ENCODE measurements around the gene CCDC85C.
A peak's percentile ranks its signal among the peaks of the same experiment; 100 is the strongest.

Gene CCDC85C

DNA sequence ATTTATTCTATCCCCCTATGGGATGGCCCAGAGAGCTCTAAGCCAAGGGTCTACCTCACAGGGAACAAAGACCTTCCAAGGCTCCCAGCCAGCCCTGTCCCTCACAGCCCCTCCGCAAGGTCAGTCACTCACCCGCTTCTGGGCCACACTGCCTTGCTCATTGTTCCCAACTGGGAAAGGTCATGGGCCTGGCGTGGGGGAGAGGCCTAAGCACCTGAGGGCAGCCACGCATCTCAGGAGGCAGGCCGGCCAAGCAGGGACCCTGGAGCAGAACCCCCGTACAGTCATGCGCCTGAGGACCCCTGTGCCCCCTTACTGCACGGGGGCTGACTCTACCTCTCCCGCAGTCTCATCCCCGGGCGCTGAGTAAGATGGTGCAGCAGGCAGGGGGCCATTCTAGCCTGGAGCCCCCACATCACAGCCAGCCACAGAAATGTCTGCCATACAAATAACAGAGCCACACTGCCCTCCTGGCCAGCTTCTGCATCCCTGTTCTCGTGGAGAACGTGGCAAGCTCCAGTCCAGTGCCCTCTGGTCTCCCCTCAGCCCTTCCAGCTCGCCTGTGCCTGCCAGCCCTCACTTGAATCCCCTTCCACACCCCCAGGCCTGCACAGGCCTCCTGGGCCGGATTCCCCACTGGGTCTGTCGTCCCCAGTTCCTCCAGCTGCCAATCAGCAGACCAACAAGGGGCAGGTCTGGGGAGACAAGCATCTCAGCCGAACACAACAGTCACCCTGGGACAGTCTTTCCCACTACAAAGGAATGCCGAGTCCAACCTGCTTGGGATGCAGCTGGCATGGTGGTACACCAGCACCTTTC is 16.3 kb downstream of the CCDC85C start:
- no peak for DNase-seq

DNA sequence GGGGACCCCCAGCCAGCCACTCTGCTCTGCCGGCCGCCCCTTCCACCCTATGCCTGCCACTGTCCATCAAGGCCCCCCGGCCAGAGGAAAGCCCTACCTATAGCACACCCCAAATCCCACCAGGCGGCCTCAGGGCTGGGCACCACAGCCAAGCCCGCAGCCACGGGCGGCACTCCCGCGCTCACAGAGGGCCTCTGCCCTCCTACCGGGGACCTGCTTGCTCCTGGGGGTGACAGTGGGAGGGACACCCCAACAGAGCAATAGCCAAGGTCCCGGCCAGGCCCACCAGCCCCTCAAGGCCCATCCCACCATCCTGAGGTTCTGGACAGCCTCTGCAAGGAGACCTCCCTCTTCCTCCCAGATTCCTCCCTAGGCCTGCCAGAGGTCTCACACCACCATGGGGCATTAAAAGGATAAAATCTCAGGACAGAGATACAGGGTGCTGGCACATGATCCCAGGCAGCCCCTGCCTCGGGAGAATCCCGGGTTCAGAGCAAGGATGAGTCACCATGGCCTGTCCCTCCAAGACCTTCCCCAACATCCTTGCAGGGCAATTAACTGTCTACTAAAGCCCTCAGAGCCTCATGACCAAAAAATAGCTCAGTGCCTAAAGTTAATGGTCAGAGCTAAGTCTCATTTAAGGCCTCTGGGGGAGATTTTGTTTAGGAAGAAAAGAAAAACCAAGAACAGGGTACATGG is 17.1 kb downstream of the CCDC85C start:
- DNase-seq = no peak

DNA sequence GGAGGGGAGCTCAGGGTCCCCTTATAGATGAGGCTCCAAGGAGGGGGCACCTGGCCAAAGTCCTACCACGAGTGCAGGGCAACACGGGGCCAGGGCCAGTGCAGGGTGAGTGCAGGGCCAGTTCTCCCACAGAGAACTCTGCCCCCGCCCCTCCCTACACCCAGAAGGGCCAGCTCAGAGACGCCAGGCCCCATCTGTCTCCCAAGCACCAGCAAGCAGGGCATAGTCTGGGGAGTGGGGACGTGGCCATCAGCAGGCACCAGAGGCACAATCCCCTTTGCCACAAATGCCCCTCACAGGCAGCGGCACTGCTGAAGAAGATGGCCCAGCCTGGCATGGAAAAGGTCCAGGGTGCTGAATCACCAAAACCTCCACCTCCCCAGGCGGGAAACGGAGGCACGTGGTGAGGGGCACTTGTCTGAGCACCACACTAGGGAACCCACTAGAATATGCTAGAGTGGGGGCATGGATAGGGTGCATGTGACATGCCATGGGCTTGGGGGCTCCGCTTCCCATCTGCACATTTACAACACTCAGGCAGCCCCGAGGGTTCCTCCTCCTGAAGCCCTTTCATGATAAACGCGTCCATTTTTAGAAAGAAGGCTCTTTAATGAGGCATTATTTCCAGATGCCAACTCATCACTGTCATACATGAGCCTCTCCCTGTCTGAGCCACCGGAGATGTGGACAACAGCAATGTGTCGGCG is 17.8 kb downstream of the CCDC85C start:
- no peak for DNase-seq

DNA sequence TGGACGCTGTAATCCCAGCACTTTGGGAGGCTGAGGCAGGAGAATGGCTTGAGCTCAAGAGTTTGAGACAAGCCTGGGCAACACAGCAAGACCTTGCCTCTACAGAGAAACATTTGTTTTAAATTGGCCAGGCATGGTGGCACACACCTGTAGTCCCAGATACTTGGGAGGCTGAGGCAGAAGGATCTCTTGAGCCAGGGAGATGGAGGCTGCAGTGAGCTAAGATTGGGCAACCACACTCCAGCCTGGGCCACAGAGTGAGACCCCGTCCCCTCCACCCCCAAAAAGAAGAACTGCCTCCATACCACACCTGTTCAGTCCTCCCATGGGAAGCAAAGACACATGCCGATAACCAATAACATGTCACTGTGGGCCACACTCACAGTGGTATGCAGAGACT is 19.2 kb downstream of the CCDC85C start:
- DNase-seq = no peak

DNA sequence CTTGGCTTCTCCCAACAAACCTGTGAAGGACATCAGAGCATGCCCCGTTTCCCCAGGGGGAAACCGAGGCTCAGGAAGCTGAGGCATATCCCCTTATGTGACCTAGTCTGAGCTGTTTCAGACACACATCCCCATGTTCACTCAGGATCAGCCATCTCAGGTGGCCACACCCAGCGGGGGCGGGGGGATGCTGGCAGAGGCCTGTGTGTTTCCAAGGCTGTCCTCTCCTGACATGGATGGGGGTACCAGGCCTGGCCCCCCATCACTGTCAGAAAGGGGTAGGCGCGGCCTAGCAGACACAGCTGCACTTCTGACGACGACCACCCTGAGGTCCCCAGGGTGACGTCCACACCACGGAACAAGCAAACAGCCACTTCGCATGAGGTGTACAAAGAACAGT is 22.1 kb downstream of the CCDC85C start:
- no peak for DNase-seq

DNA sequence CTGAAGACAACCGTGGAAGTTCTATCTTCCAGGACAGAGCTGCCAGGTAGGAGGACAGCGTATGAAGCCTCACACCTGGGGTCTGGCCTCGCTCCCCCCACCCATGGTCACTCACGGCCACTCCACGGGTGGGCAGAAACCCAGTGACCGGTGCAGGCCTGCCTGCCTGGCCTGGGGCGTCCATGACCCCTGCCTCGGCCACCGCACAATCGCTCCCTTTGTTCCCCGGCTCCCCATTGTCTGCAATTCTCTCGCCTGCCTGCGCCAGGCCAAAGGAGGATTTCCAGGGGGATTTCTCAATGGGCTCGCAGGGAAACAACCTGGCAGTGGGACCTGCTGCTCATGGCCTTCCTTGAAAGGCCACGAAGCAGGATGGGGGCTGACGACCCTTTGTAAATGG is 22.6 kb downstream of the CCDC85C start:
- DNase-seq = no peak

DNA sequence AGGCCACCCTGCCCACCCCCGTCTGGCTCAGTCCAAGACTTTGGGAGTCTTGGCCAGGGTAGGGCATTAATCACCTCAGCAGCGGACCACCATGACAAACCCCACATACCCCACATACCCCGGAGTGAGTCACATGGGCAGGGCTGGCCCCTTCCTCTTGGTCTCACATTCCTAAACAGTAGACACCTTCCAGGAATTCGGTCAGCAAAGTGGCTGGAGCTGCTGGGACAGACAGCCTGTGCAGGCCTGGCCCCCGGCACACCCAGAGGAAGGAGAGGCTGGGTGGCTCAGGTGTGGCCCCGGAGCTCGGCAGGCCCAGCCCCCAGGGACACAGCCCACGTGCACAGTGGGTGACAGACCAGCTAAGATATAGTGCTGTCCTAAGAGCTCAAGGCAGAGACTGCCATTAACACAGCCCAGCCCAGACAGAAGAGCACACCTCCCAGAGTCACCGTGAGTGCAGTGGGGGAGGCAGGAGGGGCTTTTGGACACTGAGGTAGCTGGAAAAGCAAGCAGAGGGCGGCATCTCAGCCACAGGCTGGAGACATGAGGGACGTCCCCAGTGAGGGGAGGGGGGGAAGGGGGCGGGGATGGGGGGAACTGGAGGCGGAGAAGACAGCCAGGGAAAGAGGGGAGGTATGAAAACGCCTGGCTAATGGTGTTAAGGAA is 24.0 kb downstream of the CCDC85C start:
- DNase-seq = no peak

DNA sequence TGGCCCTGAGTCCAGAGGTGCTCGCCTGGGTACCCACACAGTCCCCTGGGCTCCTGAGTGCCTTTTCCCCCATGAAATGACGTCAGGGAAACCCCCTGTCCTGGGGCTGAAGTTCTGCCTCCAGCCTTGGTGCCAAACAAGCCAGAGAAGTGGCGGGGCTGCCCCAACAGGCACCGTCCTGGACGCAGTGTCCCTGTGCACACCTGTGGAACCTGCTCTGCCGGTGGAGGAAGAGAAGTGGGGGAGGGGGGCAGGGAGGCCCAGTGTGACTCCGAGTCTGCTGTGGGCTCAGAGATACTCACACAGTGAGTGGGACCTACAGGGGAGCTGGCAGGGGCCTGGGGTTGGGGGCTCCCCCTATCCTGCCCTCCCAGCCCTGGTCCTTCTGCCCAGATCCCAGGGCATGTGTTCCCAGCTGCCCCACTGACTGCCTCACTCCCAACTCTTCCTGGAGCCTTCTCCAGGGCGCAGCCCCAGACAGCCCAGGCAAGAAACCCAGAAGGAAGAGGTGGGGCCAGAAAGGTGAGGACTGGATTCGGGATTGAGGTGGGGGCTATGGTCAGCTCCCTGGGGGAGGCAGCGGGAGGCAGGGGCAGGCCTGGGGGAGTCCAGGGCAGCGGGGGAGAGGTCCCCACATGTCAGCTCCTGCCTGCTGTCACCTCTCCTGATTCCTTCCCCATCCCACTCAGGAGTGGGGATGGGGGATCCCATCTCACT is 24.7 kb downstream of the CCDC85C start:
- DNase-seq = no peak

DNA sequence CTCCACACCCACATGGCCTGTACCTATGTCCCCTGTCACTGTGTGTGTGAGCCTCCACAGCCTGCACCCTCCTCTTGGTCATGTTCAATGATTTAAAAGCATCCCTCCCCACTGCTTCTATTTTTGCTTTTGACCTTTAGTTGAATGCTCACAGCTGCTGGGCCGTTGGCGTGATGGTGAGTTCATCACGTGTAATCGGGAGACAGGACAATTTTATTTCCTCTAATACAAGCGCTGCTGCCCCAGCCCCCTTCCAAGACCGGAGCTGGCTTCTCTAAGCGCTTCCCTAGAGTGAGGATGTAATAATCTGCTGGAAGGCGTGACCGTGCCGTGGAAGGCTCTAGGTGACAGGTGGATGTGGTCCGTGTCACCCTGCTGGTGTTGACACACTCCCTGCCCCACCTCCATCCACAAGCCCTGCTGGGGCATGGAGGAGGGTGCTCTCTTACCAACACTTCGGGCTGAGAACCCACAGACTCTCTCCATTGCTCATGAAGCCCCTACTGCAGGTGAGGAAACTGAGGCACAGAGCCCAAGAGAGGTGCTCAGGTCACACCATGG is 25.4 kb downstream of the CCDC85C start:
- DNase-seq = no peak

DNA sequence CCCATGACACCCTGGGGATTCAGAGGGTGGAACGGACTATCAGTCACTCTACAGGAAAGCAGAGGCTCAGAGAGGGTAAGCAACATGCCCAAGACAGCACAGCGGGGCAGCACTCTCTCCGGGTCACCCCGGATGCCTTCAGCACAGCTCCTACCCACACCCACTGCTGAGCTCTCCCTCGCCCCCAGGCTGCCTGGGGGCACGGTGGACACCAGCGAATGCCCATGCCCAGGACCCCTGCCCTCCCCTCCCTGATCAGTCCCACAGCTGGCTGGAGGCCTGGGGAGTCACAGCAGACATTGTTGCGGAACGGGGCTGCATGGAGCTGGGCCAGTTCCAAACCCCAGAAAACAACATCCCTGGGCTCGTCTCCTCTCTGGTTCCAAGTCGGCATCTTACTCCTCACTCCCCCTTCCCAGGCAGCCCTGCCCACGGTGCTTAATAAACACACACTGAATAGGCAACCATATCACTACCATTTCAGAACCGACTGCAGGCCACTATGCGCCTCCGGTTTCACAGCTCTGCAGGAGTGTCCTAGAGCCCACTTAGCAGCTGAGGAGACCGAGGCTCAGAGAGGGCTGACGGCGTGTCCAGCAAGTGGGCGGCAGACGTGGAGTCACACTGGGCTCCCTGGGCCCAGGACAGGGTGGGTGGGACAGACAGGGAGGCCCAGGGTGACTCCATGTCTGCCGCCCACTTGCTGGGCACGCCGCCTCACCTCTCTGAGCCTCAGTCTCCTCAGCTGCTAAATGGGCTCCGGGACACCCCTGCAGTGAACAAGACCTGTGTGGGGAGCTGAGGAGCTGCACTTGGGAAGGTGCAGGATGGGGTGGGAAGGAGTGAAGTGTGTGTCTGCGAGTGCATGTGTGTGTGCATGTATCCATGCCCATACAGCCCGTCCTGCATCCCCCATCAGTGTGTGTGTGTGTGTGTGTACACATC is 27.0 kb downstream of the CCDC85C start:
- DNase-seq = no peak

DNA sequence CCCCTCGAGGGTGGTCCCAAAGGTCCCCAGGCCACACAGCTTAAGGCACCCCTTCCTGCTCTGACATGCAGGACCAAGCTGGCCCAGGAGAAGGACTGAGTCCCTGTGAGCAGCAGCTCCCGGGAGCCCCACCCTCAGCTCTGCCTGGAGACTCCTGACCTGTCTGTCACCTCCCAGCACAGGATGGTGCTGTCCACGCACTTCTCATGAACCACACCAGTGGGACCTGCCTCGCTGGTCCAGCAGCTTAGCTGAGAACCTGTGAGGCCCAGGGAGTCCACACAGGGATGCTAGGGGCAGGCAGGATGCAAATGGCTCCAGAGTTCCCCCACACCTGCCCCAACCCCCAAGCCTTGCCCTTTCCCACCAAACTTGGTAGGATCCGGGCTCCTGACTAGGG is 27.7 kb downstream of the CCDC85C start:
- no peak for DNase-seq

DNA sequence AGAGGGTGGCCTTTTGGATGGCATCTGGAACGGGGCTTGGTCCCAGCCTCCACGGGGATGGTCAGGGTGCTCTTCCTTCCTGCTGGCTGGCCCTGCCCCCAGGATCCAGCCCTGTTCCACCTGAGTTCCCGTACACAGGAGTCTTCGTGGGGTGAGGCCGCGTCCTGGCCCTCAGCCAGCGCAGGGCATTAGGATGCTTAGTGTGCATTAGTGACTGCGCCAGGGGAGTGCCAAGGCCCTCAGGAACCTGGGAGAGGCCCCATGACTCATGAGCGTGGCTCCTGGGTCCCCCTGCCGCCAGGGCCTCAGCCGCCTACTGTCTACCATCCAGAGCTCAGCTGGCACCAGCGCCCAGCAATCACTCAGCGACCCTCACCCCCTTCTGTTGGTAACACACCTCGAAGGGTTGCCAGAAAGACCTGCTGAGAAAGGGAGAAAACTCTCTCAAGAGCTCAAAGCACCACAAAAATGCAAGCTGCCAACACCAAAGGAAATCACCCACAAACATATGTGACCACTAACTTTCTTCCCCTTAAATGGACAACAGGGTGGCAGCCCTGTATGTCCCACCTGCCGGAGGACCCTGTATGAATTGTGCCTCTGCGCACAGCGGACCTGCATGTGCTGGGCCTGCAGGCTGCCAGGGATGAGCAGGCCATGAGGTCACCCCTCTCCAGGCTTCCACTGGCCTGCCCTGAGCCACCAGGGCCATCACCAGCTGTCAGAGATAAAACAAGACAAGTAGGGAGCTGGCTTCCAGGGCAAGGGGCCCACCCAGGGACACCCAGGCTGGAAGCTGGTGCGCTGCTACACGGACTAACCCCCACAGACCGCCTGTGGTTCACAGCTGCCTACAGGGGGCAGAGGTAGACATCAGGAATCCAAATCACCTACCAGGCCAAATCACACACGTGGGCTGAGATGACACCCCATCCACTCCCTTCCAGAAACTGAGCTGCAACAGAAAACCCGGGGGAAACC is 28.7 kb downstream of the CCDC85C start:
- peak; percentile 70 for DNase-seq

DNA sequence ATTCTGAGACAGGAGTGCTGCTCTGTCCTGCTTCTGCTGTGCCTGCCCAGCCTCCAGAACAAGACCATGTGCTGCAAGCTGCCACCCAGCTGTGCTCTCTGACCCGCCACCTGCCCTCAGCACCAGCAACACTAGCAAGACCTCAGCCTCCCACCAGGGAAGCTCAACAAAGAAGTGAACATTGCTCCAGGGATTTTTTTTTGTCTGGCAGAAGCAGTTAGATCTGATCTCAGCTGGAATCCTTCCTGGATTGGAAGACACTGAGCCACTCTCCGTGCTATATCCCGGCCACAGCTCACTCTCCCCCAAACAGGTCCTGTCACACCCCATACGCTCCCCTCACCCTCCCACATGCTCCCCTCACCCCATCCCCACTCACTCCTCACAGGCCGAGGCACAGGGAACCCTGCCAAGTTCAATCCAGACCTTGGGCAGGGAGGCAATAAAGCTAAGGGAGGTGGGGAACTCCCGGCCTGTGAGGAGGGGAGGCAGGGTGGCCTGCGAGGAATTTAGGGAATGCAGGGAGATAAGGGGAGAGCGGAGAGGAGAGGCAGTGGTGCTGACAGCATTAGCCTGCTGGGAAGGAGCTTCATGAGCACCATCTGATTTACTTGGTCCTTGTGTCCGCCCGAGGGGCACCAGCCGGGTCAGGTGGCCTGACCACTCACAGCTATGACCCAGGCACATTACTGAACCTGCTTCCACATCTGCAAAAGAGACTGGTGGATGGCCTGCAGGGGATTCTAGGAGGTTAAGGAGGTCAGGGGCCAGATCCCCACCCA is 29.7 kb downstream of the CCDC85C start:
- DNase-seq = no peak

DNA sequence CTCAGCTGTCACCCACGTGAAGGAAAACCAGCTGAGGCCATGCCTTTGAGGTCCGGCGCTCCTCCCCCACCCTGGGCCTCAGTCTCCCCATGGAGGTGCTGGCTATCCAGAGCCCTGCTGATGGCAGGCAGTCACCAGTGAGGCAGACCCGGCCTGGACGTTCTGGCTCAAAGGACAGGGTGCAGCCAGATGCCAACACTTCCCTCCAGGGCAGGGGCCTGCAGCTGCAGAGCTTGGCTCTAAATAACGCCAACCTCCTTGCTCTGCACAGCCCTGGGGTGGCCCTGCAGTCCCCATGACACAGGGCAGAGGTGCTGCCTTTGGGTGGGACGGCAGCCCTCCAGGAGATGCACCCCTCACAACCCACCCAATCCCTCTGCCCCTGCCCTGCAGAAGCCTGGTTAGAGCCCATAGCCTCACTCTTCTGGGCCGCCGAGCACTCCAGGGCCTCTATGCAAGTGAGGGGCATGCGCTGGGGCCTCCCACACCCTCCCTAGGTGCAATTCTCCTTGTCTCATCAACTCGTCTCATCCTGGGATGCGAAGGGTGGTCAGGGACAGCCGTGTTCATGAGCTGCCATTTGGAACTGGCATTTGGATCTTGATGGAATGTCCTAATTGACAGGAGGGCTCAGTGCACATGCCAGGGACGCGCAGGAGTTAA is 30.4 kb downstream of the CCDC85C start:
- DNase-seq = no peak

DNA sequence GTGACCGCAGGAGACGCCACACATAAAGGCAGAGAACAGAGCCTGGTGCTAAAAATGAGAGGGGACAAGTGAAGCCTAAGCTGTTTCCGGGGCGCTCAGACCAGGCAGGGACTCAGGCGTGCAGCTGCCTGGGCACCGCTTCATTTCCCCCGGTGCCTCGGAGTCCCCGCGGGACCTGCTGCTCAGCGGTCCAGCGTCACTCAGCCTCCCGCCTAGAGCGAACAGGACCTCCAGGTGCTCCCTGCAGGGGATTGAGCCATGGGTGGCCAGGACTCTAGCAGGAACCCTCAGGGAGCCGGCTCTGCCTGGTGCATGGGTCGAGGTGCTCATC is 31.0 kb downstream of the CCDC85C start:
- DNase-seq = peak; percentile 51

DNA sequence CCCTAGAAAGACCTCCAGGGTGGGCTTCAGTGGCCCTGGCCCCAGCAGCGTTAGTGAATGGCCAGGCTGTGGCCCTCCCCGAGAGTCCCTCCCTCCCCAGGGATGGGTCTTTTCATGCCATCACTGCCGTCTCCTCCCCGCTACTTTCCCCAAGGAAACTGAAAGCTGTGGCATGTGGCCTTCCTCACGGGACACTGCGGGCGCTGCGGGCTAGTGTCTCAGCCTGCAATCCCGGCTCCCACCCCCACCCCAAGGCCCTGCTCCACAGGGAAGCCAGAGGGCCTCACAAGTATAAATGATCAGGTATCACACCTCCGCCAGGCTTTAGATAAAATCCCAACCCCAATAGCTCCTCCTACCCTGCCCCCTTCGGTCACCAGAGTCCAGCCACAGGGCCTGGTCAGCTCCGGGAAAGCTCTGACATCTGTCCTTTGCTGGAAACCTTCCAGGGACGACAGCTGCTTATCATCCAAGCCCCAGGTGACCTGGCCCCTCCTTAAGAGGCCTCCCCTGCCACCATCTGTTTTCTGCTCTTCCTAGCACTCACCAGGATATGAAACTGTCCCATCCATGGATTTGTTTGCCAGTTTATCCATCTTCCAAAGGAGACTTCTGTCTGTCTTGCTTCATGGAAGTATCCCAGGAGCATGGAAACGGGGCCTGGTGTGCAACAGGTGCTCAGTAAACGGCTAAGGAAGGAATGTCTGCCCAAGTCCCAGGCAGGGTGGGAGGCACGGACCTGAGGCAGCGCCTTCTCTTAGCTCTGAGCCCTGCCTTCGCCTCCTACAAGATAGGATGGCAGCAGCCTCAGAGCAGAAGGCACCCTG is 31.6 kb downstream of the CCDC85C start:
- DNase-seq = no peak

DNA sequence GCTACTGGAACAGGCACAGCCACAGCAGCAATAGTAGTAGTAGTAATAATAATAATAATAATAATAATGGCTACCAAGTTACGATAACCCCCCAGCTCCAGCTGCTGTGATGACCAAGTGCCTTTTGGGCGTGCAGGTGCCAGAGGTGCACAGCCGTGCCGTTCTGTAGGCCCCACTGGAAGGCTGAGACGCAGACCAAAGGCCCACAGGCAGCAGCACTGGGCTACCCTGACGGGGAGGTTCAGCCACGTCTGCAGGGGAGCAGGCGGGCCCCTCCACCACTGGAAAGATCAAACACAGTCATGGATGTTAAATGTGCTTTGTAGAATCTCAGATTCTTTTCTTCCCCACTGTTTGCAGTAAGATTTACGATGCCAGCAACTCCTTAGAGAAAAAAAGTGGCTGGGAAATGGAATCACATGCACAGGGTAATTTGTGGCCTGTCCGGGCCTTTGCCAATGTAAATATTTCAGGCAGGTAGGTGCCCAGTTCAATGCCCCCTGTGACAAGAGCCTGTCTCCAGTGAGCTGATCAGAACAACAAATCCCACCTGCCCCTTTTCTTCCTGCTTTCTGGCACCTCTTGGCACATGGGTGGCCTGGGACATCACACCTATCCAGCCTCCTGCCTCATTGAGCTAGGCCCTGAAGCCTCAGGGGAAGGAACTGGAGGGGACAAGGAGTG is 32.6 kb downstream of the CCDC85C start:
- no peak for DNase-seq

All from NCI-H2107 (cell line).